HepG2 (cell line): ENCODE data around the gene SMARCB1. TPM values are rescaled to one million over a fixed set of nuclear protein-coding genes. Genes with fewer than 3 reads are reported as not detected.

Experiments
- MLXIP ChIP-seq: sonication (generic); formaldehyde crosslinking; IDR thresholded peaks from 2 replicates; pipeline ENCODE4 v1.9.0; 2021; ENCODE audit warnings: missing genetic modification reagents, borderline replicate concordance
- PAF1 ChIP-seq: IDR thresholded peaks from 2 replicates; pipeline ENCODE4 v1.6.1; 2016; ENCODE audit warnings: missing genetic modification reagents, missing compliant biosample characterization
- PAX8 ChIP-seq: sonication (generic); formaldehyde crosslinking; IDR thresholded peaks from 2 replicates; pipeline ENCODE4 v1.8.0; 2022; ENCODE audit warnings: mild to moderate bottlenecking, missing genetic modification reagents, borderline replicate concordance
- PAXIP1 ChIP-seq: sonication (generic); formaldehyde crosslinking; conservative IDR thresholded peaks from 2 replicates; pipeline ENCODE4 v1.4.0; 2020; ENCODE audit warnings: mild to moderate bottlenecking, missing genetic modification reagents, moderate library complexity
- PRPF4 ChIP-seq: fragments of 200-400 bp; formaldehyde crosslinking; IDR thresholded peaks from 2 replicates; pipeline ENCODE4 v1.6.1; 2016; ENCODE audit warnings: low read length, low read depth; ENCODE audit not compliant: poor library complexity, severe bottlenecking
- RFXANK ChIP-seq: IDR thresholded peaks from 2 replicates; pipeline ENCODE4 v1.6.1; 2016
- SP140L ChIP-seq: sonication (generic); formaldehyde crosslinking; IDR thresholded peaks from 2 replicates; pipeline ENCODE4 v1.4.0; 2020; ENCODE audit warnings: missing genetic modification reagents, borderline replicate concordance
- TSC22D2 ChIP-seq: sonication (generic); formaldehyde crosslinking; IDR thresholded peaks from 2 replicates; pipeline ENCODE4 v1.5.1; 2020; ENCODE audit warnings: missing genetic modification reagents, mild to moderate bottlenecking, borderline replicate concordance
- ZNF160 ChIP-seq: sonication (generic); formaldehyde crosslinking; IDR thresholded peaks from 2 replicates; pipeline ENCODE4 v1.8.0; 2022; ENCODE audit warnings: mild to moderate bottlenecking, inconsistent platforms, missing genetic modification reagents
- ZNF484 ChIP-seq: sonication (generic); formaldehyde crosslinking; IDR thresholded peaks from 2 replicates; pipeline ENCODE4 v1.5.1; 2020; ENCODE audit warnings: mild to moderate bottlenecking, low read depth, missing genetic modification reagents, borderline replicate concordance
- polyA plus RNA-seq, 8 experiments: library from polyadenylated mRNA; depleted of rRNA in 3 of 8; stranded (reverse) in 7 of 8; unstranded in 1 of 8; fragments of >200 nt; fragmentation: Illumina TruSeq in 4 of 8; extraction: Trizol in 4 of 8; gene quantifications; 2 replicates each; pipeline versions ENCODE4 v1.2.1 to v1.2.3, GENCODE V29; 2011 to 2016; ENCODE audit warnings: low read depth in 4 of 8, missing spikeins in 1 of 8, mixed read lengths in 1 of 8; ENCODE audit not compliant: insufficient read depth in 1 of 8
- total RNA-seq, 5 experiments: library from RNA; depleted of rRNA; stranded (reverse); fragments of >200 nt; fragmentation: Illumina TruSeq; extraction: Trizol; gene quantifications; 2 replicates each; pipeline ENCODE4 v1.2.3, GENCODE V29; 2016; ENCODE audit warnings: low read depth in 1 of 5
- TF ChIP-seq, protein P1 (sequence below): sonication (generic); formaldehyde crosslinking; IDR thresholded peaks from 2 replicates; pipeline ENCODE4 v1.5.1; 2020; ENCODE audit warnings: mild to moderate bottlenecking, missing genetic modification reagents, moderate library complexity
- TF ChIP-seq, protein P2 (sequence below): sonication (generic); formaldehyde crosslinking; IDR thresholded peaks from 2 replicates; pipeline ENCODE4 v1.8.0; 2022; ENCODE audit warnings: low read depth, missing genetic modification reagents
- TF ChIP-seq, protein P3 (sequence below): sonication (generic); formaldehyde crosslinking; IDR thresholded peaks from 2 replicates; pipeline ENCODE4 v1.4.0; 2020; ENCODE audit warnings: missing genetic modification reagents

The SMARCB1 gene
- total and polyA plus RNA-seq, 2 of the 13 experiments (the other 11 are each of a cell fraction or from before 2014, with no cell fraction given) = 74.0 to 166 TPM

DNA sequence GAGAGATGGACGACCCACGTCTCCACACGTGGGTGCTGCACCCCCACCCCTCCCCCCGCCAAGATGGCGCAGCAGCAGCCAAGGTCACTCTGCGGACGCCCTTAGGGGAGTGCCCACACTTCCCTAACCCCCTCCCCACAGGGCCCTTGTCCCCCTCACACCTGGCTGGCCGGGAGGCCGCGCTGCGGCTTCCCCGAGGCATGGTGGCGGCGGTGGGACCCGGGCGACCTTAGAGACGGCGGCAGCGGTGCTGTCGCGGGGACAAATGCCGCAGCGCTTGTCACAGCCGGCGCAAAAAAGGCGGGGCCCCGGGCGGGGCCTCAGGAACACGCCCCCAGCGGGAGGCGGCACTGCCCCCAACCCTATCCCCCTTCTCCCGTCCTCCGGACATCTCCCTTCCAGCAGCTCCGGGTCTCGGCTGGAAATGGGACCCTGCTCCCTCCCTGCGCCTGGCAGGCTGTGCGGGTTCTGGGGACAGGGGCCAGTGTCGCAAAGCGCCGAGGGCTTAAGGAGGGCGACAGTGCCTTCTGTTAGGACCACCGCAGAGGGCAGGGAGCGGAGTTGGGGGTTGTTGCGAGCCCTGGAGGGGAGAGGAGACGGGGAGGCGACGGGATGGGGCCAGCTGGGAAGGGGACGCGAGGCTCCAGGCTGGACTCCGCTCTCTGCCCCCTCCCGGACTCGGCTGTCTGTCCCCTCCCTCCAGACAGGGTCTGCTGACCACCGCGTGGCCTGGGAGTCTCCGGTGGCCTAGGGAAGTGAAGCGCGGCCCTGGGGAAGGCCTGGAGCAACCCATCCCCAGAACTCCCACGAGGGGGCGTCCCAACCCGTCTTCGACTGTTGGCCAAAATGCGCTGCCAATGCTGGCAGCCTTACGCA lies 18.9 kb upstream of the SMARCB1 start, which contains the start of gene CHCHD10 (continued):
- TF ChIP-seq, protein P1, sequence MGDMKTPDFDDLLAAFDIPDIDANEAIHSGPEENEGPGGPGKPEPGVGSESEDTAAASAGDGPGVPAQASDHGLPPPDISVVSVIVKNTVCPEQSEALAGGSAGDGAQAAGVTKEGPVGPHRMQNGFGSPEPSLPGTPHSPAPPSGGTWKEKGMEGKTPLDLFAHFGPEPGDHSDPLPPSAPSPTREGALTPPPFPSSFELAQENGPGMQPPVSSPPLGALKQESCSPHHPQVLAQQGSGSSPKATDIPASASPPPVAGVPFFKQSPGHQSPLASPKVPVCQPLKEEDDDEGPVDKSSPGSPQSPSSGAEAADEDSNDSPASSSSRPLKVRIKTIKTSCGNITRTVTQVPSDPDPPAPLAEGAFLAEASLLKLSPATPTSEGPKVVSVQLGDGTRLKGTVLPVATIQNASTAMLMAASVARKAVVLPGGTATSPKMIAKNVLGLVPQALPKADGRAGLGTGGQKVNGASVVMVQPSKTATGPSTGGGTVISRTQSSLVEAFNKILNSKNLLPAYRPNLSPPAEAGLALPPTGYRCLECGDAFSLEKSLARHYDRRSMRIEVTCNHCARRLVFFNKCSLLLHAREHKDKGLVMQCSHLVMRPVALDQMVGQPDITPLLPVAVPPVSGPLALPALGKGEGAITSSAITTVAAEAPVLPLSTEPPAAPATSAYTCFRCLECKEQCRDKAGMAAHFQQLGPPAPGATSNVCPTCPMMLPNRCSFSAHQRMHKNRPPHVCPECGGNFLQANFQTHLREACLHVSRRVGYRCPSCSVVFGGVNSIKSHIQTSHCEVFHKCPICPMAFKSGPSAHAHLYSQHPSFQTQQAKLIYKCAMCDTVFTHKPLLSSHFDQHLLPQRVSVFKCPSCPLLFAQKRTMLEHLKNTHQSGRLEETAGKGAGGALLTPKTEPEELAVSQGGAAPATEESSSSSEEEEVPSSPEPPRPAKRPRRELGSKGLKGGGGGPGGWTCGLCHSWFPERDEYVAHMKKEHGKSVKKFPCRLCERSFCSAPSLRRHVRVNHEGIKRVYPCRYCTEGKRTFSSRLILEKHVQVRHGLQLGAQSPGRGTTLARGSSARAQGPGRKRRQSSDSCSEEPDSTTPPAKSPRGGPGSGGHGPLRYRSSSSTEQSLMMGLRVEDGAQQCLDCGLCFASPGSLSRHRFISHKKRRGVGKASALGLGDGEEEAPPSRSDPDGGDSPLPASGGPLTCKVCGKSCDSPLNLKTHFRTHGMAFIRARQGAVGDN (CRISPR knock-in tag) = peak; percentile 95
- TF ChIP-seq PAX8 (CRISPR knock-in tag) (peak; percentile 61; the same call in 1 of the 2 replicates), PAXIP1 (CRISPR knock-in tag) (peak; percentile 61), RFXANK (no peak), ZNF160 (CRISPR knock-in tag) (no peak), SP140L (no peak), PAF1 (CRISPR knock-in tag) (no peak), ZNF484 (CRISPR knock-in tag) (no peak), PRPF4 (no peak), TSC22D2 (CRISPR knock-in tag) (peak; percentile 66; the same call in 1 of the 2 replicates), MLXIP (CRISPR knock-in tag) (no peak)
- TF ChIP-seq, protein P2, sequence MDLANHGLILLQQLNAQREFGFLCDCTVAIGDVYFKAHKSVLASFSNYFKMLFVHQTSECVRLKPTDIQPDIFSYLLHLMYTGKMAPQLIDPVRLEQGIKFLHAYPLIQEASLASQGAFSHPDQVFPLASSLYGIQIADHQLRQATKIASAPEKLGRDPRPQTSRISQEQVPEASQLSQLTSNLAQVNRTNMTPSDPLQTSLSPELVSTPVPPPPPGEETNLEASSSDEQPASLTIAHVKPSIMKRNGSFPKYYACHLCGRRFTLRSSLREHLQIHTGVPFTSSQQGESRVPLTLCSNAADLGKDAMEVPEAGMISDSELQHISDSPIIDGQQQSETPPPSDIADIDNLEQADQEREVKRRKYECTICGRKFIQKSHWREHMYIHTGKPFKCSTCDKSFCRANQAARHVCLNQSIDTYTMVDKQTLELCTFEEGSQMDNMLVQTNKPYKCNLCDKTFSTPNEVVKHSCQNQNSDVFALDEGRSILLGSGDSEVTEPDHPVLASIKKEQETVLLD (CRISPR knock-in tag) = no peak
- TF ChIP-seq, protein P3, sequence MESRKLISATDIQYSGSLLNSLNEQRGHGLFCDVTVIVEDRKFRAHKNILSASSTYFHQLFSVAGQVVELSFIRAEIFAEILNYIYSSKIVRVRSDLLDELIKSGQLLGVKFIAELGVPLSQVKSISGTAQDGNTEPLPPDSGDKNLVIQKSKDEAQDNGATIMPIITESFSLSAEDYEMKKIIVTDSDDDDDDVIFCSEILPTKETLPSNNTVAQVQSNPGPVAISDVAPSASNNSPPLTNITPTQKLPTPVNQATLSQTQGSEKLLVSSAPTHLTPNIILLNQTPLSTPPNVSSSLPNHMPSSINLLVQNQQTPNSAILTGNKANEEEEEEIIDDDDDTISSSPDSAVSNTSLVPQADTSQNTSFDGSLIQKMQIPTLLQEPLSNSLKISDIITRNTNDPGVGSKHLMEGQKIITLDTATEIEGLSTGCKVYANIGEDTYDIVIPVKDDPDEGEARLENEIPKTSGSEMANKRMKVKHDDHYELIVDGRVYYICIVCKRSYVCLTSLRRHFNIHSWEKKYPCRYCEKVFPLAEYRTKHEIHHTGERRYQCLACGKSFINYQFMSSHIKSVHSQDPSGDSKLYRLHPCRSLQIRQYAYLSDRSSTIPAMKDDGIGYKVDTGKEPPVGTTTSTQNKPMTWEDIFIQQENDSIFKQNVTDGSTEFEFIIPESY = no peak
